Measurements from ENCODE around the gene DNM3. TPM values are rescaled to one million over a fixed set of nuclear protein-coding genes. Genes with fewer than 3 reads are reported as not detected.

DNM3 gene
- total RNA-seq, 1 donor from 2014 or later, result 4.7 TPM

DNA sequence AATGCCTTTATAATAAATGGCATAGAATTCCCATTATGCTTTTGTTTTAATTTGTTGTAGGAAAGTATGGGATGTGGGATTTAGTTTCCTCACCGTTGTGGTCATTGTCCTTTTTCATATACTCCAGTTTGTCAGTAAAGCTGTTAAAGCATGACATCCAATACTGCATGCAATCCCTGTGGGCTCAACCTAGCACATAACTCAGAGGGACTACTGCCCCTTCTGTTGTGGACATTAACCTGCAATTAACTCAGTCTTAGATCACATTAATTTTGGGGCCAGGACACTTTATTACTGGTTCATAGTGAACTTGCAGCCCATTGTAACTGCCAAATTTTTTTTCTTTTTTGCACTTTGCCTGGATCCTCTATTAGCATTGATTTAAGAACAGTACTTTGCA lies 112.5 kb downstream of the DNM3 start:
- no peak overlapping the region for H3K4me3 Mint-ChIP-seq (ENCODE audit: unreplicated experiment)
- Histone ChIP-seq H3K4me2 (ENCODE audit: low read length) (no peak overlapping the region), H3K27me3 (ENCODE audit: insufficient read depth, low read length) (no peaks in the 10 kb centered on the region), H3K27ac (ENCODE audit: low read depth, low read length) (no peak overlapping the region), H3K4me3 (ENCODE audit: insufficient read depth, low read depth, low read length) (no peak overlapping the region), H3K9ac (ENCODE audit: low read length) (no peak overlapping the region), H3K79me2 (ENCODE audit: insufficient read depth, low read length) (no peaks in the 10 kb centered on the region), H3K36me3 (ENCODE audit: insufficient read depth, low read length) (no peaks in the 10 kb centered on the region), H4K20me1 (ENCODE audit: insufficient read depth, low read length) (no peaks in the 10 kb centered on the region), H3K9me3 (ENCODE audit: insufficient read depth, low read depth, low read length) (no peaks in the 10 kb centered on the region), H3K4me1 (ENCODE audit: insufficient read depth, low read length) (no peaks in the 10 kb centered on the region), H2AFZ (ENCODE audit: low read depth, low read length) (no peak overlapping the region)
- no peak for TF ChIP-seq EZH2 (IDR thresholded peaks at IDR 0.05; ENCODE audit: insufficient read depth, low read length)
- TF ChIP-seq, protein P1, sequence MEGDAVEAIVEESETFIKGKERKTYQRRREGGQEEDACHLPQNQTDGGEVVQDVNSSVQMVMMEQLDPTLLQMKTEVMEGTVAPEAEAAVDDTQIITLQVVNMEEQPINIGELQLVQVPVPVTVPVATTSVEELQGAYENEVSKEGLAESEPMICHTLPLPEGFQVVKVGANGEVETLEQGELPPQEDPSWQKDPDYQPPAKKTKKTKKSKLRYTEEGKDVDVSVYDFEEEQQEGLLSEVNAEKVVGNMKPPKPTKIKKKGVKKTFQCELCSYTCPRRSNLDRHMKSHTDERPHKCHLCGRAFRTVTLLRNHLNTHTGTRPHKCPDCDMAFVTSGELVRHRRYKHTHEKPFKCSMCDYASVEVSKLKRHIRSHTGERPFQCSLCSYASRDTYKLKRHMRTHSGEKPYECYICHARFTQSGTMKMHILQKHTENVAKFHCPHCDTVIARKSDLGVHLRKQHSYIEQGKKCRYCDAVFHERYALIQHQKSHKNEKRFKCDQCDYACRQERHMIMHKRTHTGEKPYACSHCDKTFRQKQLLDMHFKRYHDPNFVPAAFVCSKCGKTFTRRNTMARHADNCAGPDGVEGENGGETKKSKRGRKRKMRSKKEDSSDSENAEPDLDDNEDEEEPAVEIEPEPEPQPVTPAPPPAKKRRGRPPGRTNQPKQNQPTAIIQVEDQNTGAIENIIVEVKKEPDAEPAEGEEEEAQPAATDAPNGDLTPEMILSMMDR (IDR thresholded peaks at IDR 0.05; ENCODE audit: insufficient read depth, low read depth, low read length), result no peak
- peaks cover 4% of the 10 kb centered on the region for H3K36me3 Mint-ChIP-seq (ENCODE audit: low read depth, unreplicated experiment)
- H3K4me1 Mint-ChIP-seq (ENCODE audit: low read depth, unreplicated experiment), result peaks cover 2% of the 10 kb centered on the region
- H3K27me3 Mint-ChIP-seq (ENCODE audit: low read depth, unreplicated experiment), result no peaks in the 10 kb centered on the region
- FAIRE-seq (no peak), DNase-seq (ENCODE audit: low read depth) (no peak)
- no peak overlapping the region for H3K27ac Mint-ChIP-seq (ENCODE audit: unreplicated experiment)
- no peaks in the 10 kb centered on the region for H3K9me3 Mint-ChIP-seq (ENCODE audit: unreplicated experiment)

DNA sequence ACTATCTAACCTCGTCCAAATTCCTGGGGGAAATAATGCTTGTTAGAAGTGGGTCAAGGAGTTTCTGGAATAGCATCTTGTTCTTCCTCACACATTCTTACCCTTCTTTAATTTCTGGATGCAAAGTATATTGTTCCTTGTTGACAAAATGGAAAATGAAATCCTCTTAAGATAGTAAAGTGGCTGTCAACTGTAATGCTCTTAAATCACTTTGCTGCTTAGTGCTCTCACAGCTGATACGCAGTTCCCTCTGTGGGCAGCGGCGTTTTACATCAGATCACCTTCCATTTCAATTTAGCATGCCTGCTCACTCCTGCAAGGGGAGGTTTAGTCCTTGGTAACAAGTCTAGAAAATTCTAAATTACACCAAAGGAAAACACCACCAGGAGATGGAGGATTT lies 113.1 kb downstream of the DNM3 start:
- H3K36me3 ChIP-seq (ENCODE audit: insufficient read depth, low read length), result no peaks in the 10 kb centered on the region
- no peak overlapping the region for H3K27ac Mint-ChIP-seq (ENCODE audit: unreplicated experiment)
- H3K4me2 ChIP-seq (ENCODE audit: low read length), result no peak overlapping the region
- H3K27ac ChIP-seq (ENCODE audit: low read depth, low read length), result no peak overlapping the region
- no peak overlapping the region for H3K4me3 ChIP-seq (ENCODE audit: insufficient read depth, low read depth, low read length)
- H3K36me3 Mint-ChIP-seq (ENCODE audit: low read depth, unreplicated experiment), result peaks cover 2% of the 10 kb centered on the region
- no peak for FAIRE-seq
- no peak overlapping the region for H3K9ac ChIP-seq (ENCODE audit: low read length)
- no peaks in the 10 kb centered on the region for H3K9me3 Mint-ChIP-seq (ENCODE audit: unreplicated experiment)
- H3K27me3 Mint-ChIP-seq (ENCODE audit: low read depth, unreplicated experiment), result no peaks in the 10 kb centered on the region
- no peak for DNase-seq (ENCODE audit: low read depth)
- TF ChIP-seq EZH2 (IDR thresholded peaks at IDR 0.05; ENCODE audit: insufficient read depth, low read length), result no peak
- TF ChIP-seq, protein P1 (IDR thresholded peaks at IDR 0.05; ENCODE audit: insufficient read depth, low read depth, low read length), result no peak
- H3K4me3 Mint-ChIP-seq (ENCODE audit: unreplicated experiment), result no peak overlapping the region
- H3K4me1 Mint-ChIP-seq (ENCODE audit: low read depth, unreplicated experiment), result peaks cover 2% of the 10 kb centered on the region
- no peaks in the 10 kb centered on the region for H4K20me1 ChIP-seq (ENCODE audit: insufficient read depth, low read length)
- H3K9me3 ChIP-seq (ENCODE audit: insufficient read depth, low read depth, low read length), result no peaks in the 10 kb centered on the region
- H3K79me2 ChIP-seq (ENCODE audit: insufficient read depth, low read length), result no peaks in the 10 kb centered on the region
- no peak overlapping the region for H2AFZ ChIP-seq (ENCODE audit: low read depth, low read length)
- H3K27me3 ChIP-seq (ENCODE audit: insufficient read depth, low read length), result no peaks in the 10 kb centered on the region
- no peaks in the 10 kb centered on the region for H3K4me1 ChIP-seq (ENCODE audit: insufficient read depth, low read length)

DNA sequence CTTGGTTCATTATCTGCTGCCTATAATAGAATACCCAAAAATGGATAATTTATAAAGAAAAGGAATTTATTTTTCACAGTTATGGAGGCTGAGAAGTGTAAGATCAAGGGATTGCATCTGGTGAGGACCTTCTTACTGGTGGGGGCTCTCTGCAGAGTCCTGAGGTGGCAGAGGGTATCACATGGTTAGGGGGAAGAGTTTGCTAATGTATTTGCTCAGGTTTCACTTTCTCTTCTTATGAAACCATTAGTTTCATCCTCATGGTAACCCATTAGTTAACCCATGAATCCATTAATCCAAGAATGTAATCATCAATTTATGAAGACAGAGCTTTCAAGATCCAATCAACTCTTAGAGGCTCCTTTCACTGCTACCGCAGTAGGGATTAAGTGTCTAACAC lies 120.6 kb downstream of the DNM3 start:
- H3K27ac ChIP-seq (ENCODE audit: low read depth, low read length), result no peak overlapping the region
- H3K4me3 ChIP-seq (ENCODE audit: insufficient read depth, low read depth, low read length), result no peak overlapping the region
- H3K27me3 ChIP-seq (ENCODE audit: insufficient read depth, low read length), result no peaks in the 10 kb centered on the region
- Mint-ChIP-seq H3K27me3 (ENCODE audit: low read depth, unreplicated experiment) (no peaks in the 10 kb centered on the region), H3K4me3 (ENCODE audit: unreplicated experiment) (no peak overlapping the region), H3K36me3 (ENCODE audit: low read depth, unreplicated experiment) (no peaks in the 10 kb centered on the region), H3K27ac (ENCODE audit: unreplicated experiment) (no peak overlapping the region), H3K9me3 (ENCODE audit: unreplicated experiment) (peaks cover 3% of the 10 kb centered on the region), H3K4me1 (ENCODE audit: low read depth, unreplicated experiment) (peaks cover 10% of the 10 kb centered on the region)
- no peak overlapping the region for H2AFZ ChIP-seq (ENCODE audit: low read depth, low read length)
- no peaks in the 10 kb centered on the region for H3K79me2 ChIP-seq (ENCODE audit: insufficient read depth, low read length)
- DNase-seq (ENCODE audit: low read depth) (no peak), FAIRE-seq (no peak)
- H3K9me3 ChIP-seq (ENCODE audit: insufficient read depth, low read depth, low read length), result no peaks in the 10 kb centered on the region
- H4K20me1 ChIP-seq (ENCODE audit: insufficient read depth, low read length), result no peaks in the 10 kb centered on the region
- TF ChIP-seq, protein P1 (IDR thresholded peaks at IDR 0.05; ENCODE audit: insufficient read depth, low read depth, low read length), result no peak
- TF ChIP-seq EZH2 (IDR thresholded peaks at IDR 0.05; ENCODE audit: insufficient read depth, low read length), result no peak
- peaks cover 11% of the 10 kb centered on the region for H3K4me1 ChIP-seq (ENCODE audit: insufficient read depth, low read length)
- H3K4me2 ChIP-seq (ENCODE audit: low read length), result no peak overlapping the region
- H3K9ac ChIP-seq (ENCODE audit: low read length), result no peak overlapping the region
- H3K36me3 ChIP-seq (ENCODE audit: insufficient read depth, low read length), result no peaks in the 10 kb centered on the region
